PC-3 (cell line): Measurements from ENCODE around the gene E2F1. TPM values are rescaled to one million over a fixed set of nuclear protein-coding genes. Genes with fewer than 3 reads are reported as not detected.

Experiments
- ATAC-seq: fragments of 200-7000 bp; cut with Tn5 transposase; 2 replicates; pipeline ENCODE4 v1.9.1; 2020; ENCODE audit warnings: mild to moderate bottlenecking, moderate library complexity
- BruUV-seq: library from RNA; stranded (reverse); fragments of 400-500 nt; replicated peaks from 2 replicates; lab custom pipeline; 2021; lab: Mats Ljungman, UMichigan
- CTCF ChIA-PET: fragments of 300-600 bp; sonication (Branson Sonifier 250); formaldehyde crosslinking; loops from one replicate; lab custom pipeline; 2022; ENCODE audit warnings: antibody characterized with exemption; lab: Charles Lee
- POLR2A ChIA-PET: fragments of 300-600 bp; sonication (Branson Sonifier 250); formaldehyde crosslinking; loops from one replicate; lab custom pipeline; 2022; ENCODE audit warnings: antibody characterized with exemption; ENCODE audit not compliant: unreplicated experiment; lab: Charles Lee
- DNase-seq: peaks from one replicate; pipeline ENCODE4 v3.0.0-alpha.2; 2015
- H2AFZ ChIP-seq: fragments of 300-600 bp; sonication (generic); 2 replicates; pipeline ENCODE4 v1.6.0; 2016; ENCODE audit warnings: antibody characterized with exemption, low read length
- H3F3A ChIP-seq: fragments of 300-600 bp; sonication (generic); one replicate; pipeline ENCODE4 v1.6.0; 2017; ENCODE audit warnings: antibody characterized with exemption, low read length, control low read depth, mild to moderate bottlenecking; ENCODE audit not compliant: unreplicated experiment
- H3K27ac ChIP-seq: fragments of 300-600 bp; sonication (generic); 2 replicates; pipeline ENCODE4 v1.5.1; 2016; ENCODE audit warnings: mild to moderate bottlenecking, low read length
- H3K27me3 ChIP-seq: fragments of 300-600 bp; sonication (generic); 2 replicates; pipeline ENCODE4 v1.6.1; 2016; ENCODE audit warnings: low read length, mixed read lengths
- H3K36me3 ChIP-seq: fragments of 300-600 bp; sonication (generic); 2 replicates; pipeline ENCODE4 v1.6.1; 2016; ENCODE audit warnings: low read depth, mixed run types, low read length, mixed read lengths
- H3K4me1 ChIP-seq: fragments of 300-600 bp; sonication (generic); 2 replicates; pipeline ENCODE4 v1.5.1; 2016; ENCODE audit warnings: low read length; ENCODE audit not compliant: insufficient read depth
- H3K4me2 ChIP-seq: fragments of 300-600 bp; sonication (generic); 2 replicates; pipeline ENCODE4 v1.6.0; 2016; ENCODE audit warnings: low read length
- H3K4me3 ChIP-seq: fragments of 300-600 bp; sonication (generic); 2 replicates; pipeline ENCODE4 v1.5.1; 2016; ENCODE audit warnings: mild to moderate bottlenecking, low read length, mixed read lengths
- H3K79me2 ChIP-seq: fragments of 300-600 bp; sonication (generic); 2 replicates; pipeline ENCODE4 v1.6.1; 2017; ENCODE audit warnings: low read length, mixed read lengths
- H3K9ac ChIP-seq: fragments of 300-600 bp; sonication (generic); 2 replicates; pipeline ENCODE4 v1.6.0; 2016; ENCODE audit warnings: mild to moderate bottlenecking, low read length
- H3K9me2 ChIP-seq: fragments of 300-600 bp; sonication (generic); replicated peaks from 2 replicates; pipeline ENCODE4 v1.6.1; 2016; ENCODE audit warnings: mixed run types, low read length, mixed read lengths
- H3K9me3 ChIP-seq: fragments of 300-600 bp; sonication (generic); 2 replicates; pipeline ENCODE4 v1.6.1; 2016; ENCODE audit warnings: low read length, mixed read lengths
- H4K20me1 ChIP-seq: fragments of 300-600 bp; sonication (generic); 2 replicates; pipeline ENCODE4 v1.6.1; 2016; ENCODE audit warnings: low read length, mixed read lengths
- EZH2 ChIP-seq: fragments of 300-600 bp; sonication (generic); IDR thresholded peaks from one replicate; pipeline ENCODE4 v1.6.1; 2017; ENCODE audit warnings: antibody characterized with exemption, mild to moderate bottlenecking, low read length; ENCODE audit not compliant: unreplicated experiment
- EZH2phosphoT487 ChIP-seq: fragments of 300-600 bp; sonication (generic); IDR thresholded peaks from 2 replicates; pipeline ENCODE4 v1.6.1; 2018; ENCODE audit warnings: mild to moderate bottlenecking, antibody characterized with exemption, low read length, borderline replicate concordance
- intact Hi-C: fragments of 100-400 bp; cut with micrococcal nuclease; formaldehyde crosslinking; loops from 2 replicates; pipeline ENCODE4 v1.9.0; 2023
- total RNA-seq: library from RNA; depleted of rRNA; stranded (reverse); fragments of >200 nt; gene quantifications from 2 replicates; pipeline ENCODE4 v1.2.3, GENCODE V29; 2014
- TF ChIP-seq, protein P1 (sequence below): fragments of 300-600 bp; sonication (generic); conservative IDR thresholded peaks from 2 replicates; pipeline ENCODE4 v1.5.1; 2017; ENCODE audit warnings: antibody characterized with exemption, low read depth, mild to moderate bottlenecking, low read length

Gene E2F1
- total RNA-seq, 1 experiment from 2014 or later = 63.7 TPM

DNA sequence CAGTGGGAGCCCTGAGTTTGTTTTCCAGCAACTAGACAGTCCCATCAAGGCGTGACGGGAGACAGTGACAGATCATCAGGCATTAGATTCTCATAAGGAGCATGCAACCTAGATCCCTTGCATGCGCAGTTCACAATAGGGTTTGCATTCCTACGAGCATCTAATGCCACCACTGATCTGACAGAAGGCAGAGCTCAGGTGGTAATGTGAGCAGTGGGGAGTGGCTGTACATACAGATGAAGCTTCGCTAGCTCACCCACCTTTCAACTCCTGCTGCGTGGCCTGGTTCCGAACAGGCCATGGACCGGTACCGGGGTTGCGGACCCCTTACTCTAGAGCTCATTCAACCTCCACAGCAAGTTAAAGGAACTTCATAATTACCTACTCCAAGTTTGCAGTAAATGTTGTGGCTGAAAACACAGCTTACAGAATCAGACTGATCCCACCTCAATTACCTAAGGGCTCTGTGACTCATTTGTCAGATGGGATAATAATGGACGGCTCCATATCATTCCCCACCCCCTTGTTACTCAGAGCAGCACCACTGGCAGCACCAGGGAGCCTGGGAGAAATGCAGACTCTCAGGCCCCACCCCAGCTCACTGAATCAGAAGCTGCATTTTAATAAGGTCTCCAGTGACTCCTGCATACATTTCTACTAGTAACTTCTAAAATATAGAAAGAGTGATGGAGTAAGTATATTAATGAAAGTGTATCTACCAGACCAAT lies 18.2 kb upstream of the E2F1 start:
- Histone ChIP-seq H3K36me3 (no peaks in the 10 kb centered on the region), H3K9me2 (no peaks in the 10 kb centered on the region), H3K4me1 (no peaks in the 10 kb centered on the region), H2AFZ (no peak overlapping the region), H3K27me3 (no peaks in the 10 kb centered on the region), H3K4me3 (no peak overlapping the region), H3K79me2 (no peaks in the 10 kb centered on the region), H3K27ac (no peak overlapping the region), H4K20me1 (no peaks in the 10 kb centered on the region), H3K9ac (no peak overlapping the region), H3F3A (no peaks in the 10 kb centered on the region), H3K9me3 (no peaks in the 10 kb centered on the region), H3K4me2 (no peak overlapping the region)
- POLR2A ChIA-PET = no interaction called here
- no peak for ATAC-seq
- TF ChIP-seq EZH2 = no peak
- TF ChIP-seq EZH2phosphoT487 = no peak
- TF ChIP-seq, protein P1, sequence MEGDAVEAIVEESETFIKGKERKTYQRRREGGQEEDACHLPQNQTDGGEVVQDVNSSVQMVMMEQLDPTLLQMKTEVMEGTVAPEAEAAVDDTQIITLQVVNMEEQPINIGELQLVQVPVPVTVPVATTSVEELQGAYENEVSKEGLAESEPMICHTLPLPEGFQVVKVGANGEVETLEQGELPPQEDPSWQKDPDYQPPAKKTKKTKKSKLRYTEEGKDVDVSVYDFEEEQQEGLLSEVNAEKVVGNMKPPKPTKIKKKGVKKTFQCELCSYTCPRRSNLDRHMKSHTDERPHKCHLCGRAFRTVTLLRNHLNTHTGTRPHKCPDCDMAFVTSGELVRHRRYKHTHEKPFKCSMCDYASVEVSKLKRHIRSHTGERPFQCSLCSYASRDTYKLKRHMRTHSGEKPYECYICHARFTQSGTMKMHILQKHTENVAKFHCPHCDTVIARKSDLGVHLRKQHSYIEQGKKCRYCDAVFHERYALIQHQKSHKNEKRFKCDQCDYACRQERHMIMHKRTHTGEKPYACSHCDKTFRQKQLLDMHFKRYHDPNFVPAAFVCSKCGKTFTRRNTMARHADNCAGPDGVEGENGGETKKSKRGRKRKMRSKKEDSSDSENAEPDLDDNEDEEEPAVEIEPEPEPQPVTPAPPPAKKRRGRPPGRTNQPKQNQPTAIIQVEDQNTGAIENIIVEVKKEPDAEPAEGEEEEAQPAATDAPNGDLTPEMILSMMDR = no peak
- DNase-seq = no peak
- intact Hi-C loops = no loop called here
- no TSS peak for BruUV-seq
- CTCF ChIA-PET = no interaction called here

- no peak for DNase-seq
- Histone ChIP-seq H3K9me2 (no peaks in the 10 kb centered on the region), H3K27ac (no peak overlapping the region), H3K9ac (no peak overlapping the region), H2AFZ (no peak overlapping the region), H3K9me3 (no peaks in the 10 kb centered on the region), H4K20me1 (no peaks in the 10 kb centered on the region), H3K36me3 (no peaks in the 10 kb centered on the region), H3K27me3 (no peaks in the 10 kb centered on the region), H3K4me2 (no peak overlapping the region), H3K4me1 (no peaks in the 10 kb centered on the region), H3F3A (no peaks in the 10 kb centered on the region), H3K4me3 (no peak overlapping the region), H3K79me2 (no peaks in the 10 kb centered on the region)
- ChIA-PET POLR2A (no interaction called here), CTCF (no interaction called here)
- BruUV-seq = no TSS peak
- no peak for ATAC-seq
- intact Hi-C loops = no loop called here
- no peak for TF ChIP-seq EZH2phosphoT487
- no peak for TF ChIP-seq EZH2
- TF ChIP-seq, protein P1 = no peak
Observed at GRCh38 chr20:33703498-33704137, 17.4 kb upstream of the E2F1 start.

DNA sequence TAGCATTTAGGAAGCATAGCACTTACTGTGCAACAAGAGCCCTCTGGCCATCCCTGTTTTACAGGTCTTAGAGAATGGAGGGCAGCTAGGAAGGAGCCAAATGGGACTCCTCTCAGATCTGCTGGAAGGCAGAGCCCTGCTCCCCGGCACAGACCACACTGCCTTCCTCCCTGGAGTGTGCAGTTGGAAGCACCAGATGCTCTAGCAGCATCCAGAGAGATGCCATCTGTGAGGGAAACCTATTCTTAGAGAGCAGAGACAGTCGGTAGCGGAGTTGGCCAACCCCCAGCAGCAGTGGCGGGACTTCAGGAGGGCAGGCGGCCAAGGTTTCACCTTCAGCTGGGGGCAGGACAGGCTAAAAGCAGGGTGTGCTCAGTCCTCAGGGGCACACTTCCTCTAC lies 16.7 kb upstream of the E2F1 start:
- no TSS peak for BruUV-seq
- Histone ChIP-seq H3K79me2 (no peaks in the 10 kb centered on the region), H3K27ac (no peak overlapping the region), H3K9me2 (no peaks in the 10 kb centered on the region), H3K9me3 (no peaks in the 10 kb centered on the region), H3K4me1 (no peaks in the 10 kb centered on the region), H3K27me3 (no peaks in the 10 kb centered on the region), H3K4me2 (no peak overlapping the region), H4K20me1 (no peaks in the 10 kb centered on the region), H3K9ac (no peak overlapping the region), H3F3A (no peaks in the 10 kb centered on the region), H3K4me3 (no peak overlapping the region), H2AFZ (no peak overlapping the region), H3K36me3 (no peaks in the 10 kb centered on the region)
- CTCF ChIA-PET = no interaction called here
- DNase-seq = no peak
- TF ChIP-seq, protein P1 = no peak
- no peak for TF ChIP-seq EZH2phosphoT487
- TF ChIP-seq EZH2 = no peak
- ATAC-seq = no peak
- intact Hi-C loops = no loop called here
- POLR2A ChIA-PET = no interaction called here
